Activated CD8-positive, alpha-beta memory T cell treated with anti-CD3 and anti-CD28 coated beads, Interleukin-2, amount 50 U/mL, for 1 hour (primary cell): Measurements from ENCODE around the gene TNP1.

Experiments
- DNase-seq: peaks from one replicate; pipeline ENCODE4 v3.0.0-alpha.2; 2020; ENCODE audit errors: extremely low read depth

TNP1 gene

GRCh38 chr2:216859944-216860343, at the start of gene TNP1:
Gene TNP1 (minus strand): TSS chr2:216860064. CDS start chr2:216860034, 30 bp downstream.
- DNase-seq, result no peak

- DNase-seq, result no peak
These were observed 48.4 kb upstream of the TNP1 start for GRCh38 chr2:216908300-216908699.

- DNase-seq, result no peak
These were observed 45.9 kb upstream of the TNP1 start for GRCh38 chr2:216905649-216906329.

GRCh38 chr2:216904974-216905373, 45.1 kb upstream of the TNP1 start:
- no peak for DNase-seq

- DNase-seq, result no peak
These were observed 44.7 kb upstream of the TNP1 start for GRCh38 chr2:216904554-216904953.

- DNase-seq, result no peak
These were observed 43.6 kb upstream of the TNP1 start for GRCh38 chr2:216903470-216903869.

GRCh38 chr2:216901273-216901672, 41.4 kb upstream of the TNP1 start:
- DNase-seq, result no peak

- no peak for DNase-seq
These were observed 40.5 kb upstream of the TNP1 start for GRCh38 chr2:216900406-216900805.

GRCh38 chr2:216897561-216898203, 37.8 kb upstream of the TNP1 start:
- DNase-seq, result no peak

GRCh38 chr2:216890138-216890537, 30.3 kb upstream of the TNP1 start:
- no peak for DNase-seq

- no peak for DNase-seq
These were observed 29.2 kb upstream of the TNP1 start for GRCh38 chr2:216888887-216889622.

- DNase-seq, result no peak
These were observed 28.2 kb upstream of the TNP1 start for GRCh38 chr2:216888081-216888480.

- no peak for DNase-seq
These were observed 27.3 kb upstream of the TNP1 start for GRCh38 chr2:216887138-216887537.

- DNase-seq, result no peak
These were observed 25.3 kb upstream of the TNP1 start for GRCh38 chr2:216885117-216885553.

GRCh38 chr2:216884347-216884746, 24.5 kb upstream of the TNP1 start:
- DNase-seq, result no peak

- no peak for DNase-seq
These were observed 23.0 kb upstream of the TNP1 start for GRCh38 chr2:216882876-216883275.

GRCh38 chr2:216881411-216881810, 21.5 kb upstream of the TNP1 start:
- DNase-seq, result no peak

GRCh38 chr2:216880509-216881184, 20.8 kb upstream of the TNP1 start:
- no peak for DNase-seq

- no peak for DNase-seq
These were observed 20.1 kb upstream of the TNP1 start for GRCh38 chr2:216879727-216880508.

- DNase-seq, result no peak
These were observed 18.2 kb upstream of the TNP1 start for GRCh38 chr2:216878072-216878471.

GRCh38 chr2:216877085-216877484, 17.2 kb upstream of the TNP1 start:
- no peak for DNase-seq
